HG02623 (cell line): ENCODE data around the gene SLAMF1.

ENCODE experiments used
- ATAC-seq: cut with Tn5 transposase; IDR thresholded peaks from one replicate; pipeline ENCODE4 v1.9.1; 2021; ENCODE audit warnings: moderate library complexity; ENCODE audit not compliant: unreplicated experiment

The SLAMF1 gene

DNA sequence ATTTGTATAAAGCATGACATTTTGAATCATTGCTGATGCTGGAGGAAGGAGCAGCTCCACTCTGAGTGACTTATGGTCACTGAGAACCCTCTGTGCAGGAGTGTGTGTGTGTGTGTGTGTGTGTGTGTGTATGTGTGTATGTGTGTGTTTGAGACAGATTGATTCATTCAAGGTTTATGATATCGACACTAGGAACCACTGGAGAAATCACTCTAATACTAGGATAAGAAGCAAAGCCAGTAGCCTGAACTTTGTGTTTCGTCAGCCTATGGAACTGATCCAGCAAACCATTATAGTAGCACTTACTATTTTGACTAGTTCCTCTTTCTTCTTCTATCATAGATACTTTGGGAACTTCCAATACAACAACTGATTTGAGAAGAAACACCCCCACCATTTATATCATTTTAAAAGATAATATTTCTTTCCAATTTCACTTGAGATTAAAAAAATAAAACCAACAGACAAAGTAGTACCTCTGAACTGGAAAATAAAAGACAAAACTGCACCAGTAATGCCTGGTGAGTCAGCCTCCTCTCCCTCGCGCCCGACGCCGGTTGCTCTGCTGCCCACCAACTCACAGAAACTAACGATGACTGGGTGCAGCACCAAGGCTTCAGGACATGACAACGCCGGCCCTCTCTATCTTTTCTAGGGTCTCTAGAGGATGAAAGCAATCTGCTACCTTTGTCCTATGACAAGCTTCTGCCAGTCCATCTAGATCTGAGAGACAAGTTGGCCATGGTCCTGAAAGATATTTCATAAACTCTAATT, 20.9 kb downstream of the SLAMF1 start:
- no peak for ATAC-seq

DNA sequence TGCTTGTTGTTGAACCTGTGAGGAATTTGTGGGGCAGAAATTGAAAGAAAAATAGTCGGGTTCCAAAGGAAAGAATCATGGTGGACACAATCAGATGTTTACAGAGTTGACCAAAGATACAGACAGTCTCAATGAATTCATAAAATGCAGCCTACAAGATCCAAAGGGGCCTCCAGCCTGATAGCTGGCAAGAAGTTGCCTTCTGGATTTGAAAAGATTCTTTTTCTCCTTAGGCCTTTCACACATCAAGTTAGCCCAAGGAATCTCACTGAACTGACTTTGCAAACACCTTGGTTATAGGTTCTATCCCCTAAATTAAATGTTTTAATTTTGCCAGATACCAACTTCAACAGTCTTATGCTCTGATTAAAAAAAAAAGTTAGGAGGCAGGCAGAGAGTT, 21.5 kb downstream of the SLAMF1 start:
- no peak for ATAC-seq

DNA sequence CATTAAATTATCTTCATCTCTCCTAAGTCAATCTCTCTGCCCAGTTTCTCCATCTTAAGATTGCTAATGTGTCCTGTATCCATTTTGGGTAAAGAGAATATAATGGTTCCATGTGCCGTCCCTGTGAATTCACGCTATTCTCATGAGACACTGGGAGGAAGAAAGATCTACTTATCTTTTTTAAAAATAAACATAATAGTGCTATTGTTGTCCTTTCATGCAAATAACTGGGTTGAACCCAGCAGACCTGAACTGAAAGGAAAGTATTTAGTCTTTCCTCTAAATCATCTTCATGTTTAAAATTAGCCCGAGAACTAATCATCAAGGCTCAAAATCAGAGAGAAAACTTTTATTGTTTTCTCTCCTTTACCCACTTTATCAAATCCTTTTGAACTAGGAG, 22.4 kb downstream of the SLAMF1 start:
- ATAC-seq: no peak

DNA sequence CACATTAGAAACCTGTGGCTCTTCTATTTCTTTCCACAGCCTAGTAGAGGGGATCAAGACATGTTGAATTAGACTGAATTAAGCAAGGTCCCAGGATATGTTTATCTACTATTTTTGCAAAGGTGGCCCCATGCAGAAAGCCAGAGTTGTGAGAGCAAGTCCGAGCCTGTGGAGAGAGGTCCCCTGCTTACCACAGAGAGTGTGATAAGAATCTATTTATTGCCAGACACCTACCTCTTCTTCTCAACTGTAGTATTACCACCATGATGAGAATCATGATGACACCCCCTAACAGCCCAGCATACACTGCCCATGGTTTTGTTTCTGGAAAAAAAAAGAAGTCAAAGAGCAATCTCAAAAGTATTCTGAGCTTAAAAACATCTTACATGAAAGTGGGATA, 23.0 kb downstream of the SLAMF1 start:
- no peak for ATAC-seq

DNA sequence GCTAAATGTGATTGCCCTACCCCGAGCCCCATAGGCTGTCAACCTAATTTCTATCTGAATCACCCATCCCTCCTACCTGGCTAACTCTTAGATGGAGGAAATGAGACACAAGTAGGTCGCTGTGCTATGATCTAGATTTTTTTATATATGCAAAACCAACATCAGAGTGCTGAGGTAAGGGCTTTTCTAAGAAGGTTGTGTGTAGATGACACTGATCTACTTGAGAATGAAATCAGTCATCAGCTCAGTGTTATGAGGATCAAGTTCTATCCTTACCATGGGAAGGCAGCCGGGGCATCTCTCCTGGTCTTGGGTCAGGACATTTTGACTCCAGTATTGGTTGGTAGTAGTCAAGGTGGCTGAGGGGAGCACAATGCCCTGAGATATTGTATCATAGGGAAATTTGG, 23.6 kb downstream of the SLAMF1 start:
- no peak for ATAC-seq

DNA sequence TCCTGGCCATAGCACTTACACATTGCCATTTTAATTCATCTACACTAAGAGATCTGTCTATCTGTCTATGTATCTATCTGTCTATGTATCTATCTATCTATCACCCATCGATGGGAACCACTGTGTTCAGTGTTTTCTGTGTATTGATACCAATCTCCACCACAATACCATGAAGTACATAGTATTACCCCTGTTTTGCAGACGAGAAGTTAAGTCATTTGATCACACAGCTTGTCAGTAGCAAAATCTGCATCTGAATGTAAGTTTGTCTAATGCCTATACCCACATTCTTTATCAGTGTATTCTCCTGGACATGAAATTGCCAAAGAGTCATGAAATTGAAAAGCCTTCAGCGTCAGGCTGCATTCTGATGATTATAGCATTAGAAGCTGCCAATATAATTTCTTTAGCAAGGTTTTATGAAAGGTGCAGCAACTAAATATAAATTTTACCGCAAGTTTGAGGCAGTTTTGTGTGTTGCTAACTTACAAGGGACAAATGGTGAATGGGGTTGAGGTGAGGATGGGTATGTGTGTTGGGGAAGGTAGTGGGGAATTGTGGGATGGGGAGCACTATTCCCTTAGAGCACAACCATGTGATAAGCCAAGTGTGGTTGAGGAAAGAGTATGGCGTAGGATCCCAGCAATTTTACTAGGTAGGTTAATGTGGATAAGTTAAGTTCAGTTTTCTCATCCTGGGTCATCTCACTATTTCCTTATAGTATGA, 24.2 kb downstream of the SLAMF1 start:
- no peak for ATAC-seq

DNA sequence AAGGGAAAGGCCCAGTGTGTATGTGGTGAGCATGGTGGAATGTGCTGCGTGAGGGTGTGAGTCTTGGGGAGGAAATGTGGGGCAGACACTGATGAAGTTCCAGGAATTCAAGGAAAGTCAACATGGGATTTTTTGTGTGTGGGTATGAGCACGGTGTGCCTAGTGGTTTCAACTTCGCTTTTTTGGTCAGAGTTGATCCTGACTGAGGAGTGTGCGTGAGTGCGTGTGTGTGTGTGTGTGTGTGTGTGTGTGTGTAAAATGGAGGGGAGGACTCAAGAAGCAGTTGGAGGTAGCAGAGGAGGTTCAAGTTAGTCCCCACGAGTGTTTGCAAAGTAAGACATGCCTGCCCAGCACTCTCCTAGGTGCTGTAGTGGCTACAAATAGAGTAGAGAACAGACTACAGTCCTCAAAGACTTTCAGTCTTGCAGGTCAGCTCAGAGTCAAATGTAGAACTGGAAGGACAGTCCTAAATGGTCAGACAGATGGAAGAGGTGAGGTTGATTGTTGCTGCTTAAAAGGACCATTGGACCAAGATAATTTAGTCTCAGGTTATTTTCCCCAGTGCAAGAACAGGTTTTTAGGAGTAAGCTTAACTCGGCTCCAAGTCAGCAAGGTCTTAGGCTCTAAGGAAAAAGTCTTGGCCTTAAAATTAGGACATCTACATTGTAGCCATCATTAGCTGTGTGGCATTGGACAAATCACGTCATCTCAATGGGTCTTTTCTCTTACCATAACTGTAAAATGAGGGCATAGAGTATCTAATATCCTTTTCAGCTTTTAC, 25.0 kb downstream of the SLAMF1 start:
- ATAC-seq: no peak

DNA sequence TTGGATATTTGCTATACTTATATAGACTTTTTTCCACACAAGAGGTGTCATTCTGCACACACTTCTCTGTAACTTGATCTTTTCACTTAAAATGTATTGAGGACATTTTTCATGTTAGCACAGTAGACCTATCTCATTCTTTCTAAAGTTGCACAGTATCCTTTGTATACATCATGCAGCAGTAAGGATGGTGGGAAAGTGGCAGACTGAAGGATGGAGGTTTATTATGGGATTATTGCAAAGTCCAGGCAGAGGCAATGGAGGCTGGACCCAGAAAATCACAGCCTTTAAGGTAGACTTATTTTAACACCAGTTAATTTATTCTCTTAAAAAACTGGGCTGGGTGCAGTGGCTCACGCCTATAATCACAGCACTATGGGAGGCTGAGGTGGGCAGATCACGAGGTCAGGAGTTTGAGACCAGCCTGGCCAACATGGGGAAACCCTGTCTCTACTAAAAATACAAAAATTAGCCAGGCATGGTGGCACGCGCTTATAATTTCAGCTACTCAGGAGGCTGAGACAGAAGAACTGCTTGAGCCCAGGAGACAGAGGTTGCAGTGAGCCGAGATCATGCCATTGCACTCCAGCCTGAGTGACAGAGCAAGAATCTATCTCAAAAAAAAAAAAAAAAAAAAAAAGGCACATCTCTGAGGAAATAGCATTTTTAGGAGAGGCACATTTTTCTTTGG, 25.8 kb downstream of the SLAMF1 start:
- no peak for ATAC-seq

DNA sequence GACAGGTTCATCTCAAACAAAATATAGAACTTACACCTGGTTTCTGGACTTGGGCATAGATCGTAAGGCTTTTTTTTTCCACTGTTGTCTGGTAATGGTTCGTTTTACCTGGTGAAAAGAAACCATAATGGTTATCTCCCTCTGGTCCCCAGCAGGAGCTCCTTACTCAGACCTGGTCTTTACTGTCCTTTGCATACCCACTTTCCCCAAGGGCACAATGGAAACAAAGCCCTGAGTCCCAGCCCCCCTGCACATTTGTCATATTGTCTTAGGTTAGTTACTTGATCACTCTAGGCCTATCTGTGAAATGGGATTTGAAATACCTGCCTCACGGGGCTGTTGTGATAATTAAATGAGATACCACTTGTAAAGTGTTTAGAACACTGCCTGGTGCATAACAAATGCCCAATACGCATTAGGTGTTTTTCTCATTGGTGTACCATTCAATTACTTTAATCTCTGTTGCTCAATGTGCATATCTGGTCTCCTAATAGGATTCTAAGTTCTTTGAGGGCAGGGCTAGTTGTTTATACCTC, 27.0 kb downstream of the SLAMF1 start:
- no peak for ATAC-seq

DNA sequence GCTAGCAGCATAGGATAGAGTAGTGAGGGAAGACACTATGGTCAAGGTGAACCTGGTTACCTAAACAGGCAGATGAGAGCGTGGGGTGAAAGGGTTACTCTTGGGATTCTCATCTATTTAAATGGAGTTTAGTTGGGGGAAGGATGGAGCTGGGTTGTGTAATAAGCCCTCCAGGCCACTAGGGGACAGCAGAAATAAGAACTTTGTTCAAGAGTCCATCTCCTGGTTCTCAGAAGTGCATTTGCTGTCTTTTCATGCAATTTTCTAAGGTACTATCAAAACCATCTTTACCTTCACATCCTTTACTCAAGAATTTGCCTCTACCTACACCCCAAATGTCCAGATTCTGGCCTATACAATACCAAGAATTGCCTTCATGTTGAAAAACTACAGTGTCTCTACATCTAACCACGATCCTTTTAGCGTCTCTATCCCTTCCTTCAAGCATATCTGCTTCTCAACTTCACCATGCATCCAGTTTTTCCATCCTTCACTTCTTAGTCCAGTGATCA, 28.0 kb downstream of the SLAMF1 start:
- no peak for ATAC-seq

DNA sequence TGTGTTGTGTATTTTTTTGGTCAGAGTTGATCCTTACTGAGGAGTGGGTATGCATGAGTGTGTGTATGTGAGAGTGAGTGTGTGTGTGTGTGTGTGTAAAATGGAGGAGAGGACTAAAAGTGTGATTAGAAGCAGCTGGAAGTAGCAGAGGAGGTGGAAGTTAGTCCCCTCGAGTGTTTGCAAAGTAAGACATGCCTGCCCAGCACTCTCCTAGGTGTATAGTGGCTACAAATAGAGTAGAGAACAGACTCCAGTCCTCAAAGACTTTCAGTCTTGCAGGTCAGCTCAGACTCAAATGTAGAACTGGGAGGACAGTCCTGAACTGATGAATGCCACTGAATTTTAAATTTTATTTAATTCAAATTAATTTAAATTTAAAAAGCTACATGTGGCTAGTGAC, 28.5 kb downstream of the SLAMF1 start:
- no peak for ATAC-seq

DNA sequence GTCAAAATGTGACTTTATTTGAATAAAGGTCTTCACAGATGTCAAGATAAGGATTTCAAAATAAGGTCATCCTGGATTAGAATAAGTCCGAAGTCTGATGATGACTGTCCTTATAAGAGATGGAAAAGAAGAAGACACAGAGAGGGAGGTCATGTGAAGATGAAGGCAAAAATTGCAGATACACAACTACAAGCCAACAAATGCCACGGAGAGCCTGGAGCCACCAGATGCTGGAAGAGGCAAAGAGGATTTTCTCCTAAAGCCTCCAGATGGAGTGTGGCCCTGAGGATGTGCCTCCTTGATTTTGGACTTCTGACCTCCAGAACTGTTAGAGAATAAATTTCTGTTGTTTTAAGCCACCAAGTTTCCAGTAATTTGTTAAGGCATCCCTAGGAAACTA, 31.2 kb downstream of the SLAMF1 start:
- no peak for ATAC-seq

DNA sequence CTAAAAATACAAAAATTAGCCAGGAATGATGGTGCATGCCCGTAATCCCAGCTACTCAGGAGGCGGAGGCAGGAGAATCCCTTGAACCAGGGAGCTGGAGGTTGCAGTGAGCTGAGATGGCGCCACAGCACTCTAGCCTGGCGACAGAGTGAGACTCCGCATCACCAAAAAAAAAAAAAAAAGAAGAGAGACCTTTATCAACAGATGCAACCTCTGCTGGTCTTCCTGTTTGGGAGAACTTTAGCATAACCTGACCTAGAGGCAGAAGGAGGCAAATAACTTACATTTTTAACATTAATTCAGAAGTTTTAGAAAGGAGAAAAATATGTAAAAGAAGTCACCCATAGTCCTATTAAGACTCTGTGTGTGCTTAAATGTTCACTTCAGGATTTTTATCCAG, 32.4 kb downstream of the SLAMF1 start:
- ATAC-seq: no peak

DNA sequence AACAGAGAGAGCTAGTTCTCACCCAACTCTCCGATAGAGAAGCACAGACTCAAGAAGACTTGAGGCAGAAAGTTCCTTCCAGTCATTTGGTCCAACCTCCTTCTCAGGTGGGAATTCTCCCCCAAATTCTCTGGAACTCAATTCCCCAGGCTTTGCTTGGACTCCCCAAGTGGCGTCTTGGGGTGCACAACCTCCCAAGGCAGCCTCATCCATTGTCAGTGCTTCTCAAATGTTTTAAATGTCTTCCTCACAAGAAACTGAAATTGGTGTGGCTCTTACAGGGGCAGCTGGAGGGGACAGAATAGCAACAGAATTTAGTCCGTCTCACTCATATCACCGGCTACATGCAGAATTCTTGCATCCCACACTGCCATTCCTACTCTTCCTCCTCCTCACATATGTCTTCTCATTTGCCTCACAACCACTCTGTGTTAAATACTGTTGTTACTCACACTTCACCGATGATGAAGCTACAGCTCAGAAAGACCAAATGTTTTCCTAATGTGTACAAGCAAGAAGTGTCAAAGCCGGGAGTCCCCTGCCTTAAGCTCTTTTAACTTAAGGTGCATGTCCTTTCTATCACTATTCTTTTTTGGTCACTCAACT, 34.1 kb downstream of the SLAMF1 start:
- no peak for ATAC-seq

DNA sequence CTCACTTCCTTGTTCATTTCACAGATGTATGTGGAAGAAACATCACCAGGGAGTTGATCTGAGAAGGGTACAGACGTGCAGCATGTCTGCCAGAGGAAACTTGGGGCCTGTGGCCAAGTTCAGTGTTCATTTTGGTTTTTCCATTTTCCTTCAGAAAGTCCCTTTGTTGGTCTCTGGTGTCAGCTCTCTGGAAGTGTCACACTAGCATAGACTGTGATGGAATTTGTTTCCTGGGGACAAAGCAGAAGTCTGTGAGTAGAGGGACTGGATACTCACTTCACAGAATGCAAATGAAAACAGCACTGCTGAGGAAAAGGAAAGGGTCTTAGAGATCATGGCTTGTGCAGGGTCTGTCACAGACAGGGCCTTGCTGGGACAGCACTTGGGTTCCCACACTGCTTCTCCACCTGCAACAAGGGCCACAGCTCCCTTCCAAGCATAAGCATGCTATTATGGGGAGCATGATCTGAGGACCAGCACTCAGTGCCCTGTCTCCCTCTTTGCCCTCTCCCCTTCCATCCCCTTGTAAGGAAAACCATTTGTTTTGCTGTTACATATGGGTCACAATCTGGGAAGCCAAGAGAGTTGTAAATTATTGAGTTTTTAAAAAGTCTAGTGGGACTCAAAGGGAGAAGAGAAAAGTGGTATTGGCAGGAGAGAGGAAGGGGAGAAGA, 36.1 kb downstream of the SLAMF1 start:
- ATAC-seq: no peak

DNA sequence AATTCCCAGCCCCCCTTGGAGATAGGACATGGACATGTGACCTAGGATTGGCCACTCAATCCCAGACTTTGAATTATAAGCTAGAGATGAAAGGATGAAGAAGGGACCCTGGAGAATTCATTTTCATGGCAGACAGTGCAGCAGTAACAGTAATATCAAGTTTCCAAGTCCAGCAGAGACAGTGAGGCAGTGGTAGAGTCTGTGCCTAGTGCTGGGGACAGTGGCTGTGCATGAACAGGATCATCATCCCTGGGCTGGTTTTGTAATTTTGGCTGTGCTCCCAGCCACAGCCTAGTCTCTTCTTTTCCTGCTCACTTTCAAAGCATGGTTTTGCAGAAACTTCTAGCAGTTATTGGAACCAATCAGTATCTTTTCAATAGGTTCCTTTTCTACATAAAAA, 37.9 kb downstream of the SLAMF1 start:
- ATAC-seq: no peak

DNA sequence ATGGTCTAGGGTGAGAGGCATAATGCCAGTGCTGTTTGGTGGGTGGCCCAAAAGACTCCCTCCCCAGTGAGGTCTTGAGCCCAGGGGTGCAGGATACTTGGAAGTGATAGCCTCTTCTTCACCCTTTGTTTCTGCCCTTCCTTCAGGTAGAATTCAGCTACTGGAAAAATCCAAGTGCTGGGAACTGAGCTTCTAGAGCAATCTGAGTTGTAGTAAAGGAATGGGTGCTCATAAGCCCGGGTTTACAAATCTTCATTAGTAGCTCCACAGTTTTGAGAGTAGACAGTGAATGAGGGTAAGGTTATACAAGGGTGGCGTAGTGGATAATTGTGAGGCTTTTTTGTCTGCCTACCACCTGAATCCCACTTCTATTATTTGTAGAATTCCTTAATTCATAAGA, 38.3 kb downstream of the SLAMF1 start:
- ATAC-seq: no peak

DNA sequence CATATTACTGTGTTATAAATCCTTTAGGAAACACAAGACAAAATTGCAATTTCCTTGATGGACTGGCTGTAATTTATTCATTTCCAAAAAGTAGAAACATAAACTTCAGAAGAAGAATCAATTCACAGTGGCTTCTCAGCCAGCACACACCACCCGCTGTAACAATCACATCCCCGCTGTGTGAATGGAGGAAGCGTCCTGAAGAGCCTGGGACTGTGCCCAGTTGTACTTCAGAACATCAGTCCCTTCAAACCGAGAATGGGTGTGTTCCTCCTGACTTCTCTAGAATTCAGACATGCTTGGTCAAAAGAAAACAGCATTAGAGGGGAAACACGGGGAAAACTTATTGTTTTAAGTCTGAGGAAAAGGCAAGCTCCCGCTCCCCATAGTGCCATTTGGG, 38.8 kb downstream of the SLAMF1 start:
- no peak for ATAC-seq

DNA sequence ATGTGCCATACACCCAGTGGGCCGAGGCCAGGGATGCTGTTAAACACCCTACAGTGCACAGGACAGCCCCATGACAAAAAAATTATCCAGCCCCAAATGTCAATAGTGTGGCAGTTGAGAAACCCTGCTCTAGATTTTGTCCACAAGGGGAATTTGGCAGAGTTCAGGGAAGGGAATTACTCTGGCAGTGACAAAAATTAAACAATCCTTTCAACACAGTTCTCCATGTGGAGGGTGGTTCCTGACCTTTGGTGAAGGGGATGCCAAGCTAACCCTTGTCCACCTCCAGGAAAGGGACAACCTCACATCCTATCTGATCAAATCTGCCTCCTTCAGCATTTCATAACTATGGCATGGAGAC, 39.2 kb downstream of the SLAMF1 start:
- no peak for ATAC-seq
